ENCODE results near the gene MAGOH.
"Not testable (repeated sequence)": the region's sequence is repeated elsewhere in the genome, so short reads cannot be mapped to it uniquely, and the experiment has no call there.

MAGOH gene

GRCh38 chr1:53238197-53239155, at the start of gene MAGOH:
Gene MAGOH (minus strand): TSS chr1:53238518. CDS start chr1:53238448, 70 bp downstream.
- FAIRE-seq: no peak

DNA sequence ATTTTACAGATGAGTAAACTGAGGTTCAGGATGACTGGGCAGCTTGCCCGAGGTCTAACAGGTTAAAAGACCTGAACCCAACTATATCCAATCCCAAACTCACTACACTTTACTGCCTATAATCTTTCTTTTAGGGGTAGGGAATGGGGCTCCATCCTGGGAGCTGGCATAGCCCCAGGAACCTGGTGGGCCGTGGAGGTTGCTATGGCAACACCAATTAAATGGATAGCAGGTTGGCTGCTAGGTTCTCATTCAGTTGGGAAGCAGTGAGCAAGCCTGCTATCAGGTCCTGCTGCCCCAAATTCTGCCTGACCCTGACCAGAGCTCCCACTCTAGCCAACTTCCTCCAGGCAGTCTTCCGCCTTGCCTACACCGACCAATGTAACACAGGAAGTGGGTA, 48.6 kb upstream of the MAGOH start:
- no peak for FAIRE-seq

- FAIRE-seq: no peak
Observed at GRCh38 chr1:53285969-53286760, 47.8 kb upstream of the MAGOH start.

DNA sequence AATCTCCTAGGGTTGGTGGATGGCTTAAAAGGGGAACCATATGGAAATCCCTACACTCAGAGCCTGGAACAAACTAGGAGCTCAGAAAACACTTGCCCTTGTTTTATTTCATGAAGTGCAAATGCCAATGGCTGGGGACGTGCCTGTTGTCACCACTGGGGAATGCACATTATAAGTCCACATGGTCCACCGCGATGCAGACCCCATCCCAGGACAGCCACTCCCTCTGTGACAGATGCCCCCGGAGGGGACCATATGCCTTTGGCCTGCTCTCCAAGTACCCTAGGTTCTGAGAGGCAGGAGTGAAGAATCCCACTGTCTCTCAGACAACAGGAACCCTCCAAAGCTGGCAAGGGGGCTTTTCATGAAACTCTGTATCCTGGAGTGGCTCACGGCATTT, 47.2 kb upstream of the MAGOH start:
- no peak for FAIRE-seq

- FAIRE-seq: no peak
Observed at GRCh38 chr1:53284224-53285020, 46.1 kb upstream of the MAGOH start.

GRCh38 chr1:53283156-53283555, 44.8 kb upstream of the MAGOH start:
- FAIRE-seq: not testable (repeated sequence)

GRCh38 chr1:53281133-53281532, 42.8 kb upstream of the MAGOH start:
- no peak for FAIRE-seq

- no peak for FAIRE-seq
Observed at GRCh38 chr1:53280496-53280895, 42.2 kb upstream of the MAGOH start.

DNA sequence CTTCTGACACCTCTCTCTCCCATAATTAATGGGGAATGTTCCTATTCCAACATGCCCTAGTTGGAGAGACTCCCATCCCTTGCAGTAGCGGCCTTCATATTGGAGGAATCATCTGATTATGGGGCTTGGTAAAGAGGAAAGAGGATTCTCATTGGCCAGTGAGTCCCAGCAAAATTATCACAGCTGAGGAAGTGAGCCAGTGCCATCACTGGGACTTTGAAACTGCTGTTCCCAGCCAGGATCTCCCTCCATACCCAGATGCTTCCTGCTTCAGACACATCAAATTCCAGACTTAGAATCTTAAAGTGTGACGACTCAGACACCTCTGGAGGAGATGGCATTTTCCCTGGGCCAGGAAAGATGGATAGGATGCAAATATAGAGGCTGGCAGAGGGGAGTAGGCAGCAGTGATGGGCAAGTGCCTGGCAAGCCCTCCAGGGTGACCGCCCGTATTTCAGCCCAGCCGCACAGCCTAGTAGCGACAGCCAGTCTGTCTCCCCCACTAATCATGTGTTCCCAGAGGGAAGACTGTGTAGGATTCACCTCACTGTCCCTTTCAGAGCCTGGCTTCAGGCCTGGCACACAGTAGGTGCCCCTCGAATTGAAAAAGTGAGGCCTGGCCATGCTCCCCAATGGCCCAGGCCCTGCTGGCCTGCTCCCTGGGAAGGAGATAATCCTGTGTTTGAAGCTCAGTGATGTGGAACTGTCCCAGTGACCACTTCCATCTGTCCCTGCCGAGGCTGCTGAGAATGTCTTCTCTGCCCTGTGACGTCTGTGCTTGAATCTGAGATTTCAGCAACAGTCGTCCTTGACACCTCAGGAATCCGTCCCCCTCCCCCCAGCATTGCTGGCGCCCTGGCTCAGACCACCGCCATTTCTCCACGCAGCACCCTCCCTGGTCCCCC, 41.2 kb upstream of the MAGOH start:
- FAIRE-seq: no peak

GRCh38 chr1:53278298-53278725, 40.0 kb upstream of the MAGOH start:
- no peak for FAIRE-seq

DNA sequence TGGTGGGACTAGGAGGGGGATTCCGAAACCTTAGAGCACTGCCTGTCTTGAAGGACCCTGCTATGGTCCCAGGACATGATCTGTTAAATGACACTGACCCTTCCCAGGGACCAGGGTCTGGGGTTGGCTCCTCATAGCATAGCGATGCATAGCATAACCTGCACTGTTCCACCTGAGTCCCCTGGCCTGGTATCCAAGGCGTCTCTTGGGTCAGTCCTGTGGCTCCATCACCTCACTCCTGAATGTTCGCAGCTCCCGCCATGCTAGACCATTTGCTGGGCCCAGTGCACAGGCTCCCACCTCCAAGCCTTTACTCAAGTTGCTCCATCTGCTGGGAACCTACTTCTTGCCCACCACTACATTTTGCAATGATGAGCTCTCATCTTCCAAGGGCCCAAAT, 39.0 kb upstream of the MAGOH start:
- no peak for FAIRE-seq

GRCh38 chr1:53276902-53277281, 38.6 kb upstream of the MAGOH start:
- no peak for FAIRE-seq

- FAIRE-seq: no peak
Observed at GRCh38 chr1:53276153-53276901, 38.0 kb upstream of the MAGOH start.

GRCh38 chr1:53275566-53275965, 37.2 kb upstream of the MAGOH start:
- FAIRE-seq: no peak

- no peak for FAIRE-seq
Observed at GRCh38 chr1:53274541-53275185, 36.3 kb upstream of the MAGOH start.

GRCh38 chr1:53274026-53274425, 35.7 kb upstream of the MAGOH start:
- no peak for FAIRE-seq

DNA sequence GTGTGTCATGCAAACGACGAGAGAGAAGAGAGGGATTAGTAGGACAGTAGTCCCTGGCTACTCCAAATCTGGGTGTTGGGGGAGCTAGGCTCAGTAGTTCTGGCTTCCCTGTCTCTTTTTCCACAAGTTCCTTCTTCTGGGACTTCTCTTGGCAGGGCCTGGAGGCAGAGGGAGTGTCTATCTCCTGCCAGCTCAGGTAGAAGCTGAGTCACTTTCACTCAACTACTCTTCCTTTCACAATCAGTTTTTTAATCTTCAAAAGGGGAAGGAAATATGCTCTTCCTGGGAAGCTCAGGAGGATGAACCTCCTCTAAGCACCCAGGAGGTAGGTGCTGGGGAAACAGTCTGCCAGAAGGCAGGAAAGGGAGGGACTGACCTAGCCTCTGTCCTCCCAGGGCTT, 35.2 kb upstream of the MAGOH start:
- no peak for FAIRE-seq

- FAIRE-seq: no peak
Observed at GRCh38 chr1:53272349-53272748, 34.0 kb upstream of the MAGOH start.

GRCh38 chr1:53271446-53272090, 33.2 kb upstream of the MAGOH start:
- FAIRE-seq: no peak

GRCh38 chr1:53270873-53271272, 32.6 kb upstream of the MAGOH start:
- FAIRE-seq: no peak

All from islet of Langerhans (tissue), 1 donor.